Panc1 (cell line): ENCODE data around the gene IGSF21. TPM values are rescaled to one million over a fixed set of nuclear protein-coding genes. Genes with fewer than 3 reads are reported as not detected.

Experiments
- ATAC-seq: fragments of 200-7000 bp; cut with Tn5 transposase; 2 replicates; pipeline ENCODE4 v1.9.1; 2020; ENCODE audit warnings: mild to moderate bottlenecking, moderate library complexity
- BruUV-seq: library from RNA; stranded (reverse); fragments of 400-500 nt; replicated peaks from 2 replicates; lab custom pipeline; 2021; lab: Mats Ljungman, UMichigan
- CTCF ChIA-PET: fragments of 300-600 bp; sonication (Branson Sonifier 250); formaldehyde crosslinking; loops from one replicate; lab custom pipeline; 2022; ENCODE audit warnings: antibody characterized with exemption; lab: Charles Lee
- POLR2A ChIA-PET: fragments of 300-600 bp; sonication (Branson Sonifier 250); formaldehyde crosslinking; loops from one replicate; lab custom pipeline; 2022; ENCODE audit warnings: antibody characterized with exemption; lab: Charles Lee
- DNase-seq: peaks from one replicate; pipeline ENCODE4 v3.0.0-alpha.2; 2010; ENCODE audit warnings: low read depth, low spot score
- H3K27ac ChIP-seq: 2 replicates; pipeline ENCODE4 v1.5.1; 2011; ENCODE audit warnings: mild to moderate bottlenecking, low read length, inconsistent platforms
- H3K27me3 ChIP-seq: fragments of 200-500 bp; sonication (Bioruptor generic); 2 replicates; pipeline ENCODE4 v1.6.0; 2014; ENCODE audit warnings: low read length, inconsistent platforms; ENCODE audit not compliant: control insufficient read depth, insufficient read depth
- H3K36me3 ChIP-seq: fragments of 200-500 bp; sonication (Bioruptor generic); 2 replicates; pipeline ENCODE4 v1.5.1; 2014; ENCODE audit warnings: inconsistent platforms, mild to moderate bottlenecking, low read length, moderate library complexity; ENCODE audit not compliant: control insufficient read depth, insufficient read depth
- H3K4me1 ChIP-seq: 2 replicates; pipeline ENCODE4 v1.5.1; 2011; ENCODE audit warnings: inconsistent platforms, mild to moderate bottlenecking, low read length, moderate library complexity; ENCODE audit not compliant: control insufficient read depth, insufficient read depth
- H3K4me3 ChIP-seq, 2 experiments: 2 replicates each; pipeline ENCODE4 v1.5.1; 2011 to 2012; ENCODE audit warnings: low read depth in 2 of 2, low read length in 2 of 2, mild to moderate bottlenecking in 2 of 2, inconsistent platforms in 1 of 2, moderate library complexity in 1 of 2
- H3K9me3 ChIP-seq: fragments of 200-500 bp; sonication (Bioruptor generic); 2 replicates; pipeline ENCODE4 v1.5.1; 2014; ENCODE audit warnings: low read depth, mild to moderate bottlenecking, inconsistent platforms, low read length, moderate library complexity; ENCODE audit not compliant: control insufficient read depth, insufficient read depth
- POLR2AphosphoS5 ChIP-seq: IDR thresholded peaks from 2 replicates; pipeline ENCODE4 v1.6.1; 2012; ENCODE audit warnings: mild to moderate bottlenecking, low read depth, low read length, moderate library complexity
- SIN3A ChIP-seq: IDR thresholded peaks from 2 replicates; pipeline ENCODE4 v1.6.1; 2012; ENCODE audit warnings: low read depth, mild to moderate bottlenecking, low read length, moderate library complexity, borderline replicate concordance; ENCODE audit not compliant: insufficient read depth
- TCF7L2 ChIP-seq: IDR thresholded peaks from 2 replicates; pipeline ENCODE4 v1.6.1; 2011; ENCODE audit warnings: mild to moderate bottlenecking, low read depth, low read length, inconsistent platforms
- in situ Hi-C: cut with HindIII; loops from 2 replicates; pipeline ENCODE4 v1.10.0; 2016; ENCODE audit warnings: low sequenced_read_pairs, low pct_unique_long_range_greater_than_20kb
- intact Hi-C: fragments of 100-400 bp; cut with micrococcal nuclease; formaldehyde crosslinking; loops from one replicate; pipeline ENCODE4 v1.10.0; 2022; ENCODE audit not compliant: unreplicated experiment
- total RNA-seq: library from RNA; stranded (reverse); gene quantifications from one replicate; pipeline ENCODE4 v1.2.1, GENCODE V29; 2021; ENCODE audit not compliant: unreplicated experiment
- TF ChIP-seq, protein P1 (sequence below), 2 experiments: IDR thresholded peaks; 2 replicates each; pipeline ENCODE4 v1.6.1; 2011 to 2012; ENCODE audit warnings: low read depth in 2 of 2, control low read depth in 1 of 2, low read length in 1 of 2, mild to moderate bottlenecking in 1 of 2, moderate library complexity in 1 of 2; ENCODE audit not compliant: insufficient read depth in 1 of 2
- TF ChIP-seq, protein P2 (sequence below): fragments of 450-650 bp; IDR thresholded peaks from 2 replicates; pipeline ENCODE4 v1.5.1; 2017; ENCODE audit warnings: mild to moderate bottlenecking

The IGSF21 gene
- total RNA-seq, 1 experiment from 2014 or later = not detected

DNA sequence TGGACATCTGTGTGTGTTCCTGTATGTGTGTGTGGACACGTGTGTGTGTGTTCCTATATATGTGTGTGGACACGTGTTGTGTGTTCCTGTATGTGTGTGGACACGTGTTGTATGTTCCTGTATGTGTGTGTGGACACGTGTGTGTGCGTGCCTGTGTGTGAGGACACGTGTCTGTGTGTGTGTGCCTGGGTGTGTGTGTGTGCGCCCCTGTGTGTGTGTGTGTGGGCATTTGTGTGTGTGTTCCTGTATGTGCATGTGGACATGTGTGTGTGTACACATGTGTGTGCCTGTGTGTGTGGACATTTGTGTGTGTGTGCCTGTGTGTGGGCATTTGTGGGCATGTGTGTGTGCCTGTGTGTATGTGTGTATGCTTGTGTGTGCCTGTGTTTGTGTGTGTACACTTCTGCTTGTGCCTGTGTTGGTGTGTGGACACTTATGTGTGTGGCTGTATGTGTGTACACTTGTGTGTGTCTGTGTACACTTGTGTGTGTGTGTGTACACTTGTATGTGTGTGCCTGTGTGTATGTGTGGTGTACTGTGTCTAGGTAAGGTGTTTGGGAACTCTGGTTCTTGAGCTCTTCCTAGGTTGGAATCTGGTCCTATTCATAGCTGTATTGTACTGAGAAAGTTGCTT, 3.7 kb upstream of the IGSF21 start:
- Histone ChIP-seq H3K4me1 (no peaks in the 10 kb centered on the region), H3K4me3 (no peak overlapping the region), H3K36me3 (no peaks in the 10 kb centered on the region), H3K27ac (no peak overlapping the region), H3K9me3 (no peaks in the 10 kb centered on the region), H3K27me3 (peaks cover 20% of the 10 kb centered on the region; the same call in 1 of the 2 replicates)
- ATAC-seq (no peak), DNase-seq (no peak)
- ChIA-PET POLR2A (no interaction called here), CTCF (no interaction called here)
- no TSS peak for BruUV-seq
- intact Hi-C loops (loop anchor here (10.0 kb wide), 1 partner anchor 119 kb away; no protein-coding TSS in a partner anchor), in situ Hi-C loops (no loop called here)
- TF ChIP-seq, protein P1, sequence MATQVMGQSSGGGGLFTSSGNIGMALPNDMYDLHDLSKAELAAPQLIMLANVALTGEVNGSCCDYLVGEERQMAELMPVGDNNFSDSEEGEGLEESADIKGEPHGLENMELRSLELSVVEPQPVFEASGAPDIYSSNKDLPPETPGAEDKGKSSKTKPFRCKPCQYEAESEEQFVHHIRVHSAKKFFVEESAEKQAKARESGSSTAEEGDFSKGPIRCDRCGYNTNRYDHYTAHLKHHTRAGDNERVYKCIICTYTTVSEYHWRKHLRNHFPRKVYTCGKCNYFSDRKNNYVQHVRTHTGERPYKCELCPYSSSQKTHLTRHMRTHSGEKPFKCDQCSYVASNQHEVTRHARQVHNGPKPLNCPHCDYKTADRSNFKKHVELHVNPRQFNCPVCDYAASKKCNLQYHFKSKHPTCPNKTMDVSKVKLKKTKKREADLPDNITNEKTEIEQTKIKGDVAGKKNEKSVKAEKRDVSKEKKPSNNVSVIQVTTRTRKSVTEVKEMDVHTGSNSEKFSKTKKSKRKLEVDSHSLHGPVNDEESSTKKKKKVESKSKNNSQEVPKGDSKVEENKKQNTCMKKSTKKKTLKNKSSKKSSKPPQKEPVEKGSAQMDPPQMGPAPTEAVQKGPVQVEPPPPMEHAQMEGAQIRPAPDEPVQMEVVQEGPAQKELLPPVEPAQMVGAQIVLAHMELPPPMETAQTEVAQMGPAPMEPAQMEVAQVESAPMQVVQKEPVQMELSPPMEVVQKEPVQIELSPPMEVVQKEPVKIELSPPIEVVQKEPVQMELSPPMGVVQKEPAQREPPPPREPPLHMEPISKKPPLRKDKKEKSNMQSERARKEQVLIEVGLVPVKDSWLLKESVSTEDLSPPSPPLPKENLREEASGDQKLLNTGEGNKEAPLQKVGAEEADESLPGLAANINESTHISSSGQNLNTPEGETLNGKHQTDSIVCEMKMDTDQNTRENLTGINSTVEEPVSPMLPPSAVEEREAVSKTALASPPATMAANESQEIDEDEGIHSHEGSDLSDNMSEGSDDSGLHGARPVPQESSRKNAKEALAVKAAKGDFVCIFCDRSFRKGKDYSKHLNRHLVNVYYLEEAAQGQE (IDR thresholded peaks at IDR 0.05; ENCODE audit: insufficient read depth in 1 of 2, low read depth in 2 of 2, low read length in 1 of 2) = no peak
- TF ChIP-seq SIN3A = no peak
- no peak for TF ChIP-seq TCF7L2
- TF ChIP-seq, protein P2, sequence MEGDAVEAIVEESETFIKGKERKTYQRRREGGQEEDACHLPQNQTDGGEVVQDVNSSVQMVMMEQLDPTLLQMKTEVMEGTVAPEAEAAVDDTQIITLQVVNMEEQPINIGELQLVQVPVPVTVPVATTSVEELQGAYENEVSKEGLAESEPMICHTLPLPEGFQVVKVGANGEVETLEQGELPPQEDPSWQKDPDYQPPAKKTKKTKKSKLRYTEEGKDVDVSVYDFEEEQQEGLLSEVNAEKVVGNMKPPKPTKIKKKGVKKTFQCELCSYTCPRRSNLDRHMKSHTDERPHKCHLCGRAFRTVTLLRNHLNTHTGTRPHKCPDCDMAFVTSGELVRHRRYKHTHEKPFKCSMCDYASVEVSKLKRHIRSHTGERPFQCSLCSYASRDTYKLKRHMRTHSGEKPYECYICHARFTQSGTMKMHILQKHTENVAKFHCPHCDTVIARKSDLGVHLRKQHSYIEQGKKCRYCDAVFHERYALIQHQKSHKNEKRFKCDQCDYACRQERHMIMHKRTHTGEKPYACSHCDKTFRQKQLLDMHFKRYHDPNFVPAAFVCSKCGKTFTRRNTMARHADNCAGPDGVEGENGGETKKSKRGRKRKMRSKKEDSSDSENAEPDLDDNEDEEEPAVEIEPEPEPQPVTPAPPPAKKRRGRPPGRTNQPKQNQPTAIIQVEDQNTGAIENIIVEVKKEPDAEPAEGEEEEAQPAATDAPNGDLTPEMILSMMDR = no peak
- TF ChIP-seq POLR2AphosphoS5 = no peak

- no peaks in the 10 kb centered on the region for H3K9me3 ChIP-seq
- DNase-seq (no peak), ATAC-seq (no peak)
- TF ChIP-seq TCF7L2 (no peak), SIN3A (no peak), POLR2AphosphoS5 (no peak)
- TF ChIP-seq, protein P2 = no peak
- TF ChIP-seq, protein P1 (IDR thresholded peaks at IDR 0.05; ENCODE audit: insufficient read depth in 1 of 2, low read depth in 2 of 2, low read length in 1 of 2) = no peak
- POLR2A ChIA-PET = no interaction called here
- H3K4me3 ChIP-seq = no peak overlapping the region
- peaks cover 2% of the 10 kb centered on the region; the same call in 1 of the 2 replicates for H3K4me1 ChIP-seq
- peaks cover 25% of the 10 kb centered on the region for H3K27me3 ChIP-seq
- H3K27ac ChIP-seq = no peak overlapping the region
- in situ Hi-C loops (no loop called here), intact Hi-C loops (loop anchor here (10.0 kb wide), 1 partner anchor 120 kb away; no protein-coding TSS in a partner anchor)
- CTCF ChIA-PET = no interaction called here
- H3K36me3 ChIP-seq = no peaks in the 10 kb centered on the region
- BruUV-seq = no TSS peak
Measured at GRCh38 chr1:18104546-18105100, 3.0 kb upstream of the IGSF21 start.
